ENCODE measurements around the gene ZFAND3.

DNA sequence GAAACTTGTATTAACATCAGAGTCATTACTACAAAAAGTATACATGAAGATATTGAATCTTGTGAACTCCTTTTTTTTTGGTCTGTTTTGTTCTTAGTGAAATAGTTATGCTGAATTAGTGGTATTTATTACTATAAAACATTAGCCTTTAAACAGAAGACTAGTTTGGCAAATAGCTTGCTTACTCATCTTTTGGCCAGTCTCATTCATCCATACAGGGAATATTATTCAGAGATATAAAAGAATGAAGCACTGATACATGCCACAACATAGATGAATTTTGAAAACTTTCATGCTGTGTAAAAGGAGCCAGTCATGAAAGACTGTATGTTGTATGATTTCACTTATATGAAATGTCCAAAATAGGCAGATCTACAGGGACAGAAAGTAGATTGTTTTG, 205.9 kb downstream of the ZFAND3 start:
- TF ChIP-seq POLR2A (IDR thresholded peaks at IDR 0.05; ENCODE audit: low read depth, low read length) (no peak), TAF1 (IDR thresholded peaks at IDR 0.05; ENCODE audit: borderline replicate concordance, low read depth, low read length) (no peak)
